Measurements from ENCODE around the gene ZNF385D.

GRCh38 chr3:21750831-21751391, at the start of gene ZNF385D:
- TF ChIP-seq CTCF (conservative IDR thresholded peaks at IDR 0.05 in 1 of 2, IDR thresholded peaks at IDR 0.05 in 1 of 2; ENCODE audit: extremely low read depth in 1 of 2, insufficient read depth in 1 of 2, low read depth in 1 of 2, low read length in 2 of 2) (no peak), EZH2 (IDR thresholded peaks at IDR 0.05; ENCODE audit: borderline replicate concordance, low read length) (no peak)

Measured in mammary epithelial cell (primary cell).